HUDEP-2 (cell line): ENCODE data around the gene MTHFD1L.

Experiments used
- DNase-seq, 76 experiments: peaks; one replicate each; lab custom pipeline; 2025; ENCODE audit not compliant: unreplicated experiment in 76 of 76; lab: John Stamatoyannopoulos, UW

MTHFD1L gene

DNA sequence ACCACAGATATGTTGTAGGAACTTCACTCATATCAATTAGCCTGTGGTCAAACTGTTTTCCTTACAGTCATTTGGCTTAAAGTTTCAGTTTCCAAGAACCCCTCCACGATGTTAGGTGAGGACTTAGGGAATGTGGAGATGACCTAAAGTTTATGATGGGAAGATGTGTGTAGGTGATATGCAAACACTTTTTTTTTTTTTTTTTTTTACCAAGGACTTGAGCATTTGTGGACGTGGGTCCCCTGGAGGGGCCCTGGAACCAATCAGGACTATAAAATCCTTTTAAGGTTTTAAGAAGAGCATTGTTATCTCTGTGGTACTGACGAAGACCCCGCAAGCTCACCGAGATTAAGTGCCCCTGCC is 478 bp upstream of the MTHFD1L start:
- no peak for DNase-seq

DNA sequence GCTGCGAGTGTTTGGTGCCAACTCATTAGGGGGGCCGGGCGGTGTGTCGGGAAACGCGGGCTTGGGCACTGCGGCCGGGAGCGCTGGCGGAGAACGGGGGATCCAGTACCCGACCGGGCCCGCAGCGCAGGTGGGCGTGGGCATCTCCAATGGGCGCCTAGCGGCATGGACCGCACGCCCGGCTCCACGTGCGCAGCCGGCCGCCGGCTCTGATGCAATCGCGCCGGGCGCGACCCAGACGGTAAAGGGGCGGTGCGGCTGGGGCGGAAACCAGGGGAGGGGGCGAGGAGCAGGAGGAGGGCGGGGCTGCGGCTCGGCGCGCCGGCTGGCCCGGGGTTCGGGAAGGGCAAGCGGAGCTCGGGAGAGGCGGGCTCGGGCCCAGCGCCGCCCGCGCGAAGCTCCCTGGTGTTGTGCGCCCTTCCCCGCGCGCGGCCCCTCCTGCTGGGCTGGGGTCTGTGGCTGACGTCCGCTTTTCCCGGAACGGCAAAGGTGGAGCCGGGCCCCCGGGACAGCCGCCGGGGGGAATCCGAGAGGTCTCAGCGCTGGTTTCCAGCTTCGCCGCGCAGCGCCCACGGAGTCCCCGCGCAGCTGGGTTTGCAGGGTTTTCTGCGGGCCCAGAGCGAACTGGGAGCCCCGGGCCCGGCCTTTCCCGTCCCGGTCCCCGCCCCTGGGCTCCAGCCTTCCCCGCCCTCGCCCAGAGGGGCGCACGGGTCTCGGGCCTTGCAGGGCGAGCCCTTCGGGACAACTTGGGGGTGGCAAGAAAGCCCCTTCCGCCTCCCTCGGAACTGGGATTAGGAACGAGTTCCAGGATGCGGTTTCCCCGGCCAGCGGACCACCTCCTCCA is 867 bp downstream of the MTHFD1L start:
- peak in 69 of 76 experiments; percentile 12 to 80 (median 62) for DNase-seq

DNA sequence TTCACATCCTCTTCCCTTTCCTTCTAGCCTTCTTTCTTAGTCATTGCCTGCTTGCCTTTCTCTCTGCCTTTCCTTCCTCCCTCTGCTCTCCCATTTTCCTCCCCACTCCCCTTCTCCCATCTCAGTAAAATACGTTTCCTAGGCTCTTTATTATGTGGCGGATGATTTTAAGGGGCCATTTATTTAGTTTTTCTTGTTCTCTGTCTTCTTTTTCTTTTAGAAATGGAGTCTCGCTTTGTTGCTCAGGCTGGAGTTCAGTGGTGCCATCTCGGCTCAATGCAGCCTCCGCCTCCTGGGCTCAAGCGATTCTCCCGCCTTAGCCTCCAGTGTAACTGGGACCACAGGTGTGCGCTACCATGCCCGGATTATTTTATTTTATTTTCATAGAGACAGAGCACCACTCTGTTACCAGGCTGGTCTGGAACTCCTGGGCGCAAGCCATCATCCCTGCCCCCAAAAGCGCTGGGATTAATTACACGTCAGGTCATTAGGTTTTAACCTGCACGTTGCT is 1.5 kb downstream of the MTHFD1L start:
- no peak for DNase-seq

DNA sequence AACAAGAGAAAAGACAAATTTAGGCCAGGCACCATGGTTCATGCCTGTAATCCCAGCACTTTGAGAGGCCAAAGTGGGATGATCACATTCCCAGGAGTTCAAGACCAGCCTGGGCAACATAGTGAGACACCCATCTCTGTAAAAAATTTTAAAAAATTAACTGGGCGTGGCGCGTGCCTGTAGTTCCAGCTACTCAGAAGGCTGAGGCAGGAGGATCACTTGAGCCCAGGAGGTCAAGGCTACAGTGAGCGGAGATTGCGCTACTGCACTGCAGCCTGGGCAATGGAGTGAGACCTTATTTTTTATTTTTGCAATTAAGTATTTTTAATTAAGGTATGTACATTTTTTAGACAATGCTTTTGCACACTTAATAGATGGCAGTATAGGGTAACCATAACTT is 3.3 kb downstream of the MTHFD1L start:
- no peak for DNase-seq

- no peak for DNase-seq
These were observed 8.7 kb downstream of the MTHFD1L start for GRCh38 chr6:150874179-150874578.

- DNase-seq: no peak
These were observed 10.3 kb downstream of the MTHFD1L start for GRCh38 chr6:150875841-150876240.

GRCh38 chr6:150876598-150876997 is 11.1 kb downstream of the MTHFD1L start:
- DNase-seq: no peak

DNA sequence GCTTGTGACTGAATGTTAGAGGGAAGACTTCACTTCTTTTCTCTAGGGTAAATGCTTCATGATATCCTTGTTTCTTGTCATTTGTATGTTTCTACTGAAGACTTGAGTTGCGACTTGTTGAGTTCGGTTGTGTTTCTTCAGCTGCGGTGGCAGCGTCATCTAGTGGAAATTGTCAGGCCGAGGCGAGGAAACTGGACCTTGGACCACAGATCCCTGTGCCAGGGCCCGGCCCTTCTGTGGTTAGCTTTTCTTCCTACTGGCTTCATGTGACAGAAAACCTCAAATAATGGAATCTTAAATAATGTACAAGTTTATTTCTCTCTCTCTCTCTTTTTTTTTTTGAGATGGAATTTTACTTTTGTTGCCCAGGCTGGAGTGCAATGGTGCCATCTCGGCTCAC is 12.4 kb downstream of the MTHFD1L start:
- DNase-seq: no peak

DNA sequence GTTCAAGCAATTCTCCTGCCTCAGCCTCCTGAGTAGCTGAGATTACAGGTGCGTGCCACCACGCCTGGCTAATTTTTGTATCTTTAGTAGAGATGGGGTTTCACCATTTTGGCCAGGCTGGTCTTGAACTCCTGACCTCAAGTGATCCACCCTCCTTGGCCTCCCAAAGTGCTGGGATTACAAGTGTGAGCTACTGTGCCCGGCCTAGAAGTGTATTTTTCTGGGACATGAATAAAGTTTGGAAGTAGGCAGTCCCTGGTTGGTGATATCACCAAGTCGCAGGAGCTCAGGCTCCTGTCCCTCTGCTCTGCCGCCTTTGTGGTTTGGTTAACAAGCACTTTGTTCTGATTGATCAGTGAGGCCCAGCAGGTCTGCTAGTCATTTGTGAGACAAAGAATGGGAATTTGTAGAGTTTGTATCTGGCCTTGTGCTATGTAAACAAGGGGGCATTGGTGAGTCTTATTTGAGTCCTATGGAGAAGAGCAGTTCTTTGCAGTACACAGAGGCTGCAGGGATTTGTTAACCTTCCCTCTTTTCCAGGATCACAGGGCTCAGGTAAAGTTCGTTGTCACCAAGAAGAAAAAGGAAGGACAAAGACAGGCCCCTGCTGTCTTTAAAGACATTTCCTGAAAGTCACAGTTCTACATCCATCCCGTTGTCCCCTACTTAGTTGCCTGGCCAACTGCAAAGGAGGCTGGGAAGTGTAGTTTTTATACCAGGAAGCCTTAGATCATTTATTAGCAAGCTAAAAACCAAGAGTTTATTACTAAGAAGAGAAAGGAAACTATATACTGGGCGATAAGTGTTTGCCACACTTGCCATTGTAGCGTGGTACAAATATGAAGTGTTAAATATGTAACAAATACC is 13.1 kb downstream of the MTHFD1L start:
- DNase-seq: no peak

GRCh38 chr6:150880336-150880735 is 14.8 kb downstream of the MTHFD1L start:
- DNase-seq: no peak

DNA sequence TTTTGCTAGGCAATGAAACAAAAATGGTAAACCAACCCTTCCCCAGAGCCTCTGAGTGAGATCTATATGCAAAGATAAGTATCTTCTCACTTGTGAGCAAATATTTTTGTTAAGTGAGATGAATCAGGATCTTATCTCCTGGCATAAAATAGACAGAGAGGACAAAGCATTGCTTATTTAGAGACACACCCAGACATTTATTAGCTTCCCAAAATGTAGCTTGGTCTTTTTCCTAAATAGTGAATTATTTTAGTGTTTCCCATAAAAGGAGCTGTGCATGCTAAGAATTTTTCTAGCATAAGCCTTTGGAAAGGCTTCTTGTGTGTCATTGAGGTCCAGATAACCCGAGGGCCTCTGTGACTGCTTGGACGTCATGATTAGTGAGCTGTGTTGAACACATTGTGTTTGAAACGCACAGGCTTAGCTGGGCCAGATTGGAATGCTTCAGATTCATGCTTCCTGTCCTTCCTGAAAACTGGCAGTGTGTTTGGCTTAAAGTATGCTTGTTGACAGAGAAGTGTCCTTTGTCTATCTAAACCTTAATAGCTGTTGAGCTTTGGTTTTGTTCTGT is 16.5 kb downstream of the MTHFD1L start:
- DNase-seq: no peak

DNA sequence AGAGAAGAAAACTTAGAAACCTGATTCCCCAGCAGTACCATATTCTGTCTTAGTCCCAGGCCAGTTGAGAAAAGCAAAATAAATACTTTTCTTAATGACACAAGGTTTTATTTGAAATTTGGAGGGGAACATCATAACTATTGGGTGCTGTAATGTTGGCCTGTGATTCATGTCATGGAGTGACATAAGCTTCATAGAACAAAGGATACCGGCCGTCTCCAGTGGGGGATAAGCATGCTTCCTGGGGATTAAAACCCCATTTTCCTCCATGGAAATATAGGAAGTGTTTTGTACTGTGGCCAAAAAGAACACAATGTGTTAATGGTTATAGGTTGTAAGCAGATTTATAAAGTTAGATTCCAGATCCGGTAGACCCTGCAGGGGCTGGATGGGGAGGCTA is 18.0 kb downstream of the MTHFD1L start:
- DNase-seq: no peak

GRCh38 chr6:150886155-150886554 is 20.7 kb downstream of the MTHFD1L start:
- DNase-seq: no peak

DNA sequence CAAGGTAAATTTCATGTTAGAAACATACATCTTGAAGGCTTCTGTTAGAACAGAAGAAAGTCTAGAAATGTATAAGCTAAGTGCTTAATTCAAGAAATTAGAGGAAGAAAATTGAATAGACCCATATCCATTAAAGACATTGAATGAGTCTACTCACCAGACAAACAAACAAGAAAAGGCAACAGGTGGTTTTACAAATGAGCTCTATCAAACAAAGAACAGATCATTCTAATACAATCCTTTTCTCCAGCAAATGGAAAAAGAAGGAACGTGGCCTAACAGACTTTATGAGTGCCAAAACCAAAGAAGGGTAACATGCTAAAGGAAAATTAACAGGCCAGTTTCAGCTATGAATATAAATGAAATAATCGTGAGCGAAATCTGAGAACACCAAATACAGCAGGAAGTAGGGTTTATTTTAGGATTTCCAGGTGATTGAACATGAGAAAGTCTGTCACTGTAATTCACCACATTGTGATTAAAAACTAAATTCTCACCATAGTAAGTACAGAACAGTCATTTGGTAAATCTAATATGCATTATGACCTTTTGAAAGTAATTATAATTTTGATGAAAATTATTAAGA is 22.6 kb downstream of the MTHFD1L start:
- DNase-seq: no peak

GRCh38 chr6:150890346-150890745 is 24.8 kb downstream of the MTHFD1L start:
- DNase-seq: no peak

DNA sequence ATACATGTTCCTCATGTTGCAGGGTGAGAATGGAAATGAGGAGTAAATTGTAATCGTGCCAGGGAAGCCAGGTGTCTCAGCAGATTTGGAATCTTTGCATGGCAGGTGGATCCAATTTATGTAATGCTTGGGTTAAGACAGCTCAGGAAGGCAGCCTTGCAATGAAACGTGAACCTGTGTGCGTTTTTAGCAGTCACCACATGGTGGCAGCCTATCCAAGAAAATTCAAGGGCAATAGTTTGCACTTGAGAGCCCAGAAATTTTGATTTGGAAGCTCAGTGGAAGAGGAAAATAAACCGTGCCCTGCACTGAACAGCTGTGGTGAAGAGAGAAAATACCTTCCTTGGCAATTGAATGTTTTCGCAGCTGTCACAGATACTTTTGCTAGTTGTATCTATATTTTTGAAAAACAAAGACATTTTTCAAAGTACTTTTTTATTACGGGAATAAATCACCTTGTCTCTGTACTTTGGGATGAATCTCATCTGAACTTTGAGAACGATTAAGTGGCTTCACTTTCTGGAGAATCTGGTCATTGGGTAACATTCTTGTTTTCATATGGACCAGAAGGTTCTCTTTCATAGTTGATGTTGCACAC is 26.5 kb downstream of the MTHFD1L start:
- peak in 58 of 76 experiments; percentile 14 to 75 (median 40) for DNase-seq

- no peak for DNase-seq
These were observed 28.8 kb downstream of the MTHFD1L start for GRCh38 chr6:150894191-150894744.

- DNase-seq: no peak
These were observed 29.5 kb downstream of the MTHFD1L start for GRCh38 chr6:150894935-150895552.

DNA sequence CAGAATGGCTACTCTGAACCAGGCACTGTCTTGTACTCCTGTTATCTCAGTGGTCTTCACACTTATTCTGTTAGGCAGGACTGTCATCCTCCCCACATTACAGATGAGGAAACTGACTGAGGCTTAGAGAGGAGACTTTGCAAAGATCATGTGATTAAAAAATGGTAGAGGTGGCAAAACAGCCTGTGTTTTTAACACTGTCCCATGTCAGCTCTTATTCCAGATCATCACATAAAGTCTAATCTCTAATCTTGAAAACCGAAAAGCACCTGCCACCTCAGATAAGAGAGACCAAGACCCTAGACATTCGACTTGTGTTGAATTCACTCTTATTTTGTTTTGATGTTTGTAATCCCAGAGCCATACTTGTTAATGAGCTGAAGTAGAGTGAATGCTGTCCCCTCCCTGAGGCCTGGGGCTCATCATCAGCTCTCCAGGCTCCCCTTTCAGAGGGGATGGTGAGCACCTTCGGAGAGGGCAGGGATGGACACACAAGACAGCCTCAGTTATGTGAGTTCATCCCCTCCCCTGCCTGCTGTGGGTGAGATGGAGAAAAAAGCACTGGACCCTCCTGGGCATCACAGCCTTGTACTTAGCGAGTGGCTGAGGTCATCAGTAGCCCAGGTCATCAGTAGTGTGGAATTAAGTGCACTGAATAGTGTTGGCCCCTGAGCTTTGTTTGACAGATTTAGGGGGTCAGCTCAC is 30.6 kb downstream of the MTHFD1L start:
- DNase-seq: peak in 3 of 76 experiments; percentile 10 to 26 (median 16)
